IMR-90 (cell line): Measurements from ENCODE around the gene IGFBP1. TPM values are rescaled to one million over a fixed set of nuclear protein-coding genes. Genes with fewer than 3 reads are reported as not detected.

Experiments used
- ATAC-seq: fragments of 200-7000 bp; cut with Tn5 transposase; 2 replicates; pipeline ENCODE4 v1.9.1; 2020; ENCODE audit warnings: low read depth, mild to moderate bottlenecking, moderate library complexity
- BruUV-seq: library from RNA; stranded (reverse); fragments of 400-500 nt; replicated peaks from 2 replicates; lab custom pipeline; 2021; lab: Mats Ljungman, UMichigan
- CTCF ChIA-PET: fragments of 300-600 bp; formaldehyde crosslinking; extraction: SDS; loops from one replicate; lab custom pipeline; 2021; ENCODE audit warnings: antibody characterized with exemption; lab: Yijun Ruan, JAX
- POLR2A ChIA-PET: fragments of 300-600 bp; sonication (Branson Sonifier 250); formaldehyde crosslinking; loops from one replicate; lab custom pipeline; 2022; ENCODE audit warnings: antibody characterized with exemption; ENCODE audit not compliant: unreplicated experiment; lab: Charles Lee
- DNase-seq: peaks from one replicate; pipeline ENCODE4 v3.0.0; 2013
- H2AFZ ChIP-seq: replicated peaks from 2 replicates; pipeline ENCODE3; 2013; ENCODE audit warnings: low read length, mild to moderate bottlenecking; ENCODE audit not compliant: poor library complexity
- H2AK5ac ChIP-seq: 2 replicates; pipeline ENCODE4 v1.6.1; 2013; ENCODE audit warnings: low read depth, low read length, inconsistent platforms
- H2AK9ac ChIP-seq: replicated peaks from 2 replicates; pipeline ENCODE3; 2013; ENCODE audit warnings: mild to moderate bottlenecking, low read depth, low read length, moderate library complexity; ENCODE audit not compliant: poor library complexity
- H2BK120ac ChIP-seq: 2 replicates; pipeline ENCODE4 v1.6.1; 2013; ENCODE audit warnings: low read depth, low read length, inconsistent platforms
- H2BK15ac ChIP-seq: 3 replicates; pipeline ENCODE4 v1.6.1; 2013; ENCODE audit warnings: low read depth, low read length, inconsistent platforms
- H2BK20ac ChIP-seq: 2 replicates; pipeline ENCODE4 v1.6.1; 2013; ENCODE audit warnings: low read depth, mild to moderate bottlenecking, inconsistent platforms, low read length, moderate library complexity
- H2BK5ac ChIP-seq: 2 replicates; pipeline ENCODE4 v1.6.1; 2013; ENCODE audit warnings: mild to moderate bottlenecking, low read depth, low read length, inconsistent platforms; ENCODE audit not compliant: poor library complexity, severe bottlenecking
- H3K14ac ChIP-seq: replicated peaks from 2 replicates; pipeline ENCODE4 v1.6.1; 2013; ENCODE audit warnings: low read depth, low read length, inconsistent platforms
- H3K18ac ChIP-seq: 2 replicates; pipeline ENCODE4 v1.6.1; 2013; ENCODE audit warnings: low read depth, low read length, control low read depth
- H3K23ac ChIP-seq: 2 replicates; pipeline ENCODE4 v1.6.1; 2013; ENCODE audit warnings: low read depth, low read length, inconsistent platforms
- H3K27ac ChIP-seq: 2 replicates; pipeline ENCODE4 v1.5.1; 2013; ENCODE audit warnings: mild to moderate bottlenecking, control low read depth, low read length; ENCODE audit not compliant: insufficient read depth
- H3K27me3 ChIP-seq: 2 replicates; pipeline ENCODE4 v1.6.1; 2013; ENCODE audit warnings: low read length; ENCODE audit not compliant: control insufficient read depth, insufficient read depth
- H3K36me3 ChIP-seq: 2 replicates; pipeline ENCODE4 v1.6.1; 2013; ENCODE audit warnings: low read length, mixed read lengths; ENCODE audit not compliant: control insufficient read depth, insufficient read depth
- H3K4ac ChIP-seq: 2 replicates; pipeline ENCODE4 v1.6.1; 2013; ENCODE audit warnings: low read depth, low read length, inconsistent platforms
- H3K4me1 ChIP-seq: 2 replicates; pipeline ENCODE4 v1.6.1; 2013; ENCODE audit warnings: low read length, mixed read lengths; ENCODE audit not compliant: control insufficient read depth, insufficient read depth
- H3K4me2 ChIP-seq: 2 replicates; pipeline ENCODE4 v1.6.1; 2013; ENCODE audit warnings: low read depth, mild to moderate bottlenecking, control low read depth, low read length, moderate library complexity
- H3K4me3 ChIP-seq: 2 replicates; pipeline ENCODE4 v1.5.1; 2013; ENCODE audit warnings: low read depth, mild to moderate bottlenecking, control low read depth, low read length, moderate library complexity; ENCODE audit not compliant: insufficient read depth
- H3K56ac ChIP-seq: 2 replicates; pipeline ENCODE4 v1.6.1; 2013; ENCODE audit warnings: low read length, inconsistent platforms; ENCODE audit not compliant: insufficient read depth; ENCODE audit errors: extremely low read depth
- H3K79me1 ChIP-seq, 2 experiments: 2 replicates each; pipeline ENCODE4 v1.6.1; 2013; ENCODE audit warnings: low read length in 2 of 2, inconsistent platforms in 1 of 2, low read depth in 1 of 2
- H3K9ac ChIP-seq: 2 replicates; pipeline ENCODE4 v1.6.1; 2013; ENCODE audit warnings: low read depth, low read length, control low read depth
- H3K9me1 ChIP-seq: 2 replicates; pipeline ENCODE4 v1.6.1; 2013; ENCODE audit warnings: low read length, inconsistent platforms; ENCODE audit not compliant: insufficient read depth
- H3K9me3 ChIP-seq: 2 replicates; pipeline ENCODE4 v1.6.1; 2013; ENCODE audit warnings: low read length; ENCODE audit not compliant: control insufficient read depth, insufficient read depth
- H4K20me1 ChIP-seq: 2 replicates; pipeline ENCODE4 v1.6.1; 2013; ENCODE audit warnings: low read length, inconsistent platforms; ENCODE audit not compliant: insufficient read depth
- H4K5ac ChIP-seq: 2 replicates; pipeline ENCODE4 v1.6.1; 2013; ENCODE audit warnings: mild to moderate bottlenecking, low read depth, low read length, control low read depth
- H4K8ac ChIP-seq, 2 experiments: 2 replicates each; pipeline ENCODE4 v1.6.1; 2013; ENCODE audit warnings: low read depth in 2 of 2, low read length in 2 of 2, control low read depth in 1 of 2, inconsistent platforms in 1 of 2
- H4K91ac ChIP-seq: 2 replicates; pipeline ENCODE4 v1.6.1; 2013; ENCODE audit warnings: low read depth, low read length, inconsistent platforms; ENCODE audit not compliant: insufficient read depth
- BHLHE40 ChIP-seq: fragments of 150-350 bp; IDR thresholded peaks from 2 replicates; pipeline ENCODE4 v1.6.1; 2016; ENCODE audit warnings: mild to moderate bottlenecking, low read depth, low read length
- CEBPB ChIP-seq: IDR thresholded peaks from 2 replicates; pipeline ENCODE4 v1.6.1; 2012; ENCODE audit warnings: low read depth, low read length, improper control_type of control experiment
- CHD1 ChIP-seq: IDR thresholded peaks from 2 replicates; pipeline ENCODE4 v1.6.1; 2012; ENCODE audit warnings: low read depth, low read length, improper control_type of control experiment
- FOS ChIP-seq: fragments of 150-350 bp; IDR thresholded peaks from 2 replicates; pipeline ENCODE4 v1.6.1; 2016; ENCODE audit warnings: low read depth, low read length
- MAFK ChIP-seq: IDR thresholded peaks from 2 replicates; pipeline ENCODE4 v1.6.1; 2012; ENCODE audit warnings: low read depth, low read length, improper control_type of control experiment
- MAZ ChIP-seq: IDR thresholded peaks from 2 replicates; pipeline ENCODE4 v1.6.1; 2012; ENCODE audit warnings: low read depth, mild to moderate bottlenecking, low read length, improper control_type of control experiment, moderate library complexity, borderline replicate concordance
- MXI1 ChIP-seq: IDR thresholded peaks from 2 replicates; pipeline ENCODE4 v1.6.1; 2012; ENCODE audit warnings: low read depth, mild to moderate bottlenecking, low read length, moderate library complexity, borderline replicate concordance
- NFE2L2 ChIP-seq: fragments of 150-350 bp; IDR thresholded peaks from 2 replicates; pipeline ENCODE4 v1.6.1; 2016; ENCODE audit warnings: low read depth, mild to moderate bottlenecking, low read length
- POLR2A ChIP-seq: IDR thresholded peaks from 2 replicates; pipeline ENCODE4 v1.6.1; 2012; ENCODE audit warnings: mild to moderate bottlenecking, low read depth, low read length
- RAD21 ChIP-seq: IDR thresholded peaks from 2 replicates; pipeline ENCODE4 v1.6.1; 2012; ENCODE audit warnings: low read length, improper control_type of control experiment
- RCOR1 ChIP-seq: IDR thresholded peaks from 2 replicates; pipeline ENCODE4 v1.6.1; 2012; ENCODE audit warnings: mild to moderate bottlenecking, low read length, improper control_type of control experiment; ENCODE audit not compliant: insufficient replicate concordance
- RFX5 ChIP-seq: IDR thresholded peaks from 2 replicates; pipeline ENCODE4 v1.8.0; 2012; ENCODE audit warnings: low read depth, mild to moderate bottlenecking, low read length, moderate library complexity
- SMC3 ChIP-seq: fragments of 150-350 bp; IDR thresholded peaks from 2 replicates; pipeline ENCODE4 v1.6.1; 2016; ENCODE audit warnings: low read depth, mild to moderate bottlenecking, antibody characterized with exemption, low read length, moderate library complexity
- WGBS, 2 experiments: methylation state at CpG; one replicate each; pipeline versions ENCODE4 v1.1.5 to v1.1.7; 2013; ENCODE audit warnings: missing lambda C conversion rate in 2 of 2; ENCODE audit not compliant: insufficient read length in 1 of 2; ENCODE audit errors: extremely low coverage in 2 of 2; 5-methylcytosine and 5-hydroxymethylcytosine counted together
- dilution Hi-C: fragments of 300-500 bp; cut with HindIII; formaldehyde crosslinking; loops from one replicate; pipeline ENCODE4 v1.14.3; 2018; ENCODE audit warnings: low sequenced_read_pairs; ENCODE audit not compliant: unreplicated experiment
- in situ Hi-C: fragments of 300-500 bp; cut with MboI; formaldehyde crosslinking; loops from 3 replicates; pipeline ENCODE4 v1.14.3; 2019; ENCODE audit warnings: low sequenced_read_pairs, inconsistent platforms, mixed read lengths
- intact Hi-C: fragments of 100-400 bp; cut with micrococcal nuclease; formaldehyde crosslinking; loops from 2 replicates; pipeline ENCODE4 v1.10.0; 2022
- polyA plus RNA-seq, 3 experiments: library from polyadenylated mRNA; depleted of rRNA; stranded (reverse); fragments of >200 nt; gene quantifications; 2 replicates each; pipeline ENCODE4 v1.2.3, GENCODE V29; 2012; ENCODE audit warnings: low replicate concordance in 1 of 3
- total RNA-seq: library from RNA; depleted of rRNA; stranded (reverse); fragments of >200 nt; gene quantifications from 2 replicates; pipeline ENCODE4 v1.2.3, GENCODE V29; 2012
- TF ChIP-seq, protein P1 (sequence below): conservative IDR thresholded peaks from 2 replicates; pipeline ENCODE4 v1.5.1; 2012; ENCODE audit warnings: mild to moderate bottlenecking, low read depth, low read length, improper control_type of control experiment
- TF ChIP-seq, protein P2 (sequence below): fragments of 150-350 bp; IDR thresholded peaks from 2 replicates; pipeline ENCODE4 v1.6.1; 2016; ENCODE audit warnings: low read depth, mild to moderate bottlenecking, low read length, moderate library complexity, borderline replicate concordance
- TF ChIP-seq, protein P3 (sequence below): fragments of 150-350 bp; IDR thresholded peaks from 2 replicates; pipeline ENCODE4 v1.6.1; 2017; ENCODE audit warnings: mild to moderate bottlenecking, antibody characterized with exemption, low read length, low read depth

Gene IGFBP1
- total and polyA plus RNA-seq, 2 of the 4 experiments (the other 2 are of a cell fraction): not detected

DNA sequence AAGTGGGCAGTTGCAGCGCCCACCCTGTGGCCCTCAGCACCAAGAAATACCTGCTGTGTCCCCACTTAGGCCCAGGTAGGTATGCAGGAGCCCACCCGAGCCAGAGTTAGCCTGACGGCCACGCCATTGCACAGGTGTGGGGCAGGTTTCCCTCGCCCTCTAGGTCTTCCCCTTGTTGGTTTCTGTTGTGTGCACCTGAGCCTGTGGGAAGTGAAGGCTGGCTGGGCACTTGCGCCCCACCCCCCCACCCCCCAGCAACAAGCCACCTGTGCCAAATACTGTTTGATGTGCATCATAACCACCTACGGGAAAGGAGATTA lies 15.3 kb upstream of the IGFBP1 start, which contains the start of gene CCDC201:
Gene CCDC201 (minus strand): TSS at position 48 of the 320 bp plus-strand sequence. CDS start 75 bp downstream, outside the sequence.
- Histone ChIP-seq H4K20me1 (no peaks in the 10 kb centered on the region), H2AK9ac (no peak within 1 kb of the TSS), H3K79me1 (no peaks in the 10 kb centered on the region), H3K56ac (no peak within 1 kb of the TSS), H3K9me3 (no peaks in the 10 kb centered on the region), H2BK120ac (peak within 1 kb of the TSS; percentile 97), H3K14ac (0 out of 2 replicates have a peak within 1 kb of the TSS, but pooled peaks have one; percentile 21), H3K4me2 (no peak within 1 kb of the TSS), H3K27ac (no peak within 1 kb of the TSS), H4K91ac (peak within 1 kb of the TSS; percentile 91), H2BK15ac (peak within 1 kb of the TSS; percentile 88), H3K4me1 (peaks cover 6% of the 10 kb centered on the region), H3K36me3 (no peaks in the 10 kb centered on the region), H3K27me3 (no peaks in the 10 kb centered on the region), H3K18ac (no peak within 1 kb of the TSS), H4K5ac (no peak within 1 kb of the TSS; the same call in 1 of the 2 replicates), H3K9me1 (peaks cover 18% of the 10 kb centered on the region), H2AFZ (peak within 1 kb of the TSS; percentile 72), H2AK5ac (peak within 1 kb of the TSS; percentile 87), H3K4ac (peak within 1 kb of the TSS; percentile 94), H2BK20ac (peak within 1 kb of the TSS; percentile 93), H4K8ac (peak within 1 kb of the TSS in 1 of 2 experiments; percentile 45; a peak in 1 of 4 replicates), H2BK5ac (no peak within 1 kb of the TSS), H3K9ac (no peak within 1 kb of the TSS), H3K23ac (no peak within 1 kb of the TSS), H3K4me3 (no peak within 1 kb of the TSS)
- in situ Hi-C loops: loop anchor here (25.0 kb wide), 1 partner anchor 211 kb away; no protein-coding TSS in a partner anchor
- DNase-seq: no peak
- intact Hi-C loops: no loop called here
- no CpG with 5 or more reads among the region's 7 CpGs for WGBS, 2 experiments
- no TSS peak for BruUV-seq
- CTCF ChIA-PET: no interaction called here
- ATAC-seq: no peak
- dilution Hi-C loops: no loop called here
- POLR2A ChIA-PET: no interaction called here
- TF ChIP-seq, protein P1, sequence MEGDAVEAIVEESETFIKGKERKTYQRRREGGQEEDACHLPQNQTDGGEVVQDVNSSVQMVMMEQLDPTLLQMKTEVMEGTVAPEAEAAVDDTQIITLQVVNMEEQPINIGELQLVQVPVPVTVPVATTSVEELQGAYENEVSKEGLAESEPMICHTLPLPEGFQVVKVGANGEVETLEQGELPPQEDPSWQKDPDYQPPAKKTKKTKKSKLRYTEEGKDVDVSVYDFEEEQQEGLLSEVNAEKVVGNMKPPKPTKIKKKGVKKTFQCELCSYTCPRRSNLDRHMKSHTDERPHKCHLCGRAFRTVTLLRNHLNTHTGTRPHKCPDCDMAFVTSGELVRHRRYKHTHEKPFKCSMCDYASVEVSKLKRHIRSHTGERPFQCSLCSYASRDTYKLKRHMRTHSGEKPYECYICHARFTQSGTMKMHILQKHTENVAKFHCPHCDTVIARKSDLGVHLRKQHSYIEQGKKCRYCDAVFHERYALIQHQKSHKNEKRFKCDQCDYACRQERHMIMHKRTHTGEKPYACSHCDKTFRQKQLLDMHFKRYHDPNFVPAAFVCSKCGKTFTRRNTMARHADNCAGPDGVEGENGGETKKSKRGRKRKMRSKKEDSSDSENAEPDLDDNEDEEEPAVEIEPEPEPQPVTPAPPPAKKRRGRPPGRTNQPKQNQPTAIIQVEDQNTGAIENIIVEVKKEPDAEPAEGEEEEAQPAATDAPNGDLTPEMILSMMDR: no peak
- TF ChIP-seq MAFK (no peak), POLR2A (no peak), CEBPB (no peak), RFX5 (no peak), RAD21 (no peak), FOS (no peak), RCOR1 (no peak), MXI1 (no peak), BHLHE40 (no peak), SMC3 (no peak), NFE2L2 (no peak), CHD1 (no peak), MAZ (no peak)
- TF ChIP-seq, protein P2, sequence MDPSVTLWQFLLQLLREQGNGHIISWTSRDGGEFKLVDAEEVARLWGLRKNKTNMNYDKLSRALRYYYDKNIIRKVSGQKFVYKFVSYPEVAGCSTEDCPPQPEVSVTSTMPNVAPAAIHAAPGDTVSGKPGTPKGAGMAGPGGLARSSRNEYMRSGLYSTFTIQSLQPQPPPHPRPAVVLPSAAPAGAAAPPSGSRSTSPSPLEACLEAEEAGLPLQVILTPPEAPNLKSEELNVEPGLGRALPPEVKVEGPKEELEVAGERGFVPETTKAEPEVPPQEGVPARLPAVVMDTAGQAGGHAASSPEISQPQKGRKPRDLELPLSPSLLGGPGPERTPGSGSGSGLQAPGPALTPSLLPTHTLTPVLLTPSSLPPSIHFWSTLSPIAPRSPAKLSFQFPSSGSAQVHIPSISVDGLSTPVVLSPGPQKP: no peak
- TF ChIP-seq, protein P3, sequence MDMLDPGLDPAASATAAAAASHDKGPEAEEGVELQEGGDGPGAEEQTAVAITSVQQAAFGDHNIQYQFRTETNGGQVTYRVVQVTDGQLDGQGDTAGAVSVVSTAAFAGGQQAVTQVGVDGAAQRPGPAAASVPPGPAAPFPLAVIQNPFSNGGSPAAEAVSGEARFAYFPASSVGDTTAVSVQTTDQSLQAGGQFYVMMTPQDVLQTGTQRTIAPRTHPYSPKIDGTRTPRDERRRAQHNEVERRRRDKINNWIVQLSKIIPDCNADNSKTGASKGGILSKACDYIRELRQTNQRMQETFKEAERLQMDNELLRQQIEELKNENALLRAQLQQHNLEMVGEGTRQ: no peak
